ENCODE data around the gene UGT1A10.
"Not testable (repeated sequence)": the region's sequence is repeated elsewhere in the genome, so short reads cannot be mapped to it uniquely, and the experiment has no call there.

Gene UGT1A10

DNA sequence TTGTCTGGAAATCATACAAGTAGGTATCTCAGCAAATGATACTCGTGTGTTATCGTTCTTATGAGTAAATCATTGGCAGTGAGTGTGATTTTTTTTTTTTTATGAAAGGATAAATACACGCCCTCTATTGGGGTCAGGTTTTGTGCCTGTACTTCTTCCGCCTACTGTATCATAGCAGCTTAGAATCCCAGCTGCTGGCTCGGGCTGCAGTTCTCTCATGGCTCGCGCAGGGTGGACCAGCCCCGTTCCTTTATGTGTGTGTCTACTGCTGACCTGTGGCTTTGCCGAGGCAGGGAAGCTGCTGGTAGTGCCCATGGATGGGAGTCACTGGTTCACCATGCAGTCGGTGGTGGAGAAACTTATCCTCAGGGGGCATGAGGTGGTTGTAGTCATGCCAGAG, at the start of gene UGT1A10:
Gene UGT1A10, plus strand, starts transcription at position 143 of the 400 bp plus-strand sequence. Its CDS starts 75 bp downstream, at position 218.
- DNase-seq: not testable (repeated sequence)

DNA sequence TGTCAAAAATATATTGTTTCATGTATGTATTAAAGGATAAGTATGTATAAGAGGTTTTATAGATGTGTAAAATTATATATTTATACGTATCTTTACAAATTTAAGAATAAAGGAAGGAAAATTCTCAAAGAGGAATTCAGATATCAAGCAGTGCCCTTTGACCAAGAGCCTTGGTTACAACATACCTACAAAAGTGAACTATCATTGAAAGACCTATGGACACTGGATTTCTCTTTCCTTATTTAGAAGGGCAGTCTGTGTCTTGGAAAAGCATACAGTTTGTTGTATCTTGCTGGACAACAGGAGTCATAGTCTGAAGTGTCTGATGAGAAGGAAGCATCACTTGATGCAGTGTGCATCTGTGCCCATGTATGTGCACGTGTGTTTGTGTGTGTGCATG, 47.8 kb upstream of the UGT1A10 start:
- no peak for DNase-seq

DNA sequence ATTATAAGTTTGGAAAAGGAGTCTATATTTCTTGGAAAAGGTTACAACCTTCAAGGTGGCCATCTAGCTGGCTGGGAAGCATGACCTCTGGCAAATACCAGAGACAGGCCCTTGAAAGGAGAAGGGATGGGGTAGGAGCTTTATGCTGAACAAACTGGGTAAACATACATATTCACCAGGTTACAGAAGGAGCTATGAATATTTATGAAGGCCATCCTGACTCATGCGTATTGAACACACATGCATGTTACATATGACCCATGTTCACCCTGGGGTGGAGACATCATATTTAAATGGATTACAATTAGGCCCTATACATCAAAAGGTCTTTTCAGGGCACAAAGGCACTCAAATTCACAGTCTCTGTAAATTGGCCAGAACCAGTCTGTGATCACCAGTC, 43.5 kb upstream of the UGT1A10 start:
- not testable (repeated sequence) for DNase-seq

DNA sequence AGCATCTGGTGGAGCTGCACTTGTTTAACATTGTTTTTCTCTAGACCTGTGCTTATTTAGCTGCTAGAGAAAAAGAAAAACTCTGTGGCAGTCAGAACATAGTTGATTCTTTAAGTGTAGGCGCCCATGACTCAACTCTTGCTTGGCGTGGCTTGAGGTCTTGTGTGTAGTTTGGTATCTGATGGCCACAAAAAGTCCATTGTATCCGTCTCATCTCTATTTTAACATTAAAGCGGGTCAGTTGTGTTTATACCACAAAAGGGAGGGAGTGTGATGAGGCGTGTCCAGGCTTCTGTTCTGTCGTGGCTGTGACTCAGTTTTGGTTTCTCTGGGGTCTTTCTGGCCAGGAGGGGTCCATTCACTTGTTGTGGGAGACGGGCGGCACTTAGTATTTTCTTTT, 43.0 kb upstream of the UGT1A10 start:
- no peak for DNase-seq

DNA sequence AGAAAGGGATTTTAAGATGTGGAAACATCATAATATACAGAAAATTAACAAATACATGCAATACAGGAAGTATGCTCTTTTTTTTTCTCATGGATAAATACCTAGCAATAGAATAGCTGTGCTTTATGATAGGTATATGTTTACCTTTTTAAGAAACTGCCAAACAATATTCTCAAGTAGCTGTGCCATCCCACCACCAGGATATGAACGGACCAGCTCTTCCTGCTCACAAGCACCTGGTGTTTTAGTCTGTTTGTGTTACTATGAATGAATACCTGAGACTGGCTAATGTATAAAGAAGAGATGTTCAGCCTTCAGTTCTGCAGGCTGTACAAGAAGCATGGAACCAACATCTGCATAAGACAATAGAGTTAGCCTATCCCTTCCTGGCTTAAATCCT, 38.7 kb upstream of the UGT1A10 start:
- DNase-seq: no peak

DNA sequence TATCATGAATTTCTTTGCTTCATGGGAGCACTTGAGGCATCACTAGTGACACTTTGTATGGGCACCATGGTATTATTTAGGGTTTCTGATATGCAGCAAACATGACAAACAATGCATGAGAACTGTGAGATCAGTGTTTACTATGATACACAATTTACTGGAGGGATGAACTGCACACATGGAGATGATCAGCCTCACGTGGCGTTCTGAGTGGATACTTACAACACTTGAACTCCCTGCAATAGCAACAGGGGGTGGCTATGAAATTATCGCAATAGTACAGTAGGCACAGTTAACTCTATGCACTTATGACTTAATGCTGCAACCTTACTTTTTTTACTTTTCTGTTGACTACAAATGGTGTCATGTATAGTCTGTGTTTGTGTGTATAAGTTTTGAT, 37.3 kb upstream of the UGT1A10 start:
- DNase-seq: no peak

DNA sequence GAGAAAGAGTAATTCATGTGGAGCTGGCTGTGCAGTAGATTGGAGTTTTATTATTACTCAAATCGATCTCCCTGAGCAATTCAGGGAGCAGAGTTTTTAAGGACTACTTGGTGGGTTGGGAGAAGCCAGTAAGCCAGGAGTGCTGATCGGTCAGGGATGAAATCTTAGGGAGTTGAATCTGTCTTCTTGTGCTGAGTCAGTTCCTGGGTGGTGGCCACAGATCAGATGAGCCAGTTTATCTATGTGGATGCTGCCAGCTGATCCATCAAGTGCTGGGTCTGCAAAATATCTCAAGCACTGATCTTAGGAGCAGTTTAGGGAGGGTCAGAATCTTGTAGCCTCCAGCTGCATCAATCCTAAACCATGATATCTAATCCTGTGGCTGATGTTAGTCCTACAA, 35.9 kb upstream of the UGT1A10 start:
- no peak for DNase-seq

DNA sequence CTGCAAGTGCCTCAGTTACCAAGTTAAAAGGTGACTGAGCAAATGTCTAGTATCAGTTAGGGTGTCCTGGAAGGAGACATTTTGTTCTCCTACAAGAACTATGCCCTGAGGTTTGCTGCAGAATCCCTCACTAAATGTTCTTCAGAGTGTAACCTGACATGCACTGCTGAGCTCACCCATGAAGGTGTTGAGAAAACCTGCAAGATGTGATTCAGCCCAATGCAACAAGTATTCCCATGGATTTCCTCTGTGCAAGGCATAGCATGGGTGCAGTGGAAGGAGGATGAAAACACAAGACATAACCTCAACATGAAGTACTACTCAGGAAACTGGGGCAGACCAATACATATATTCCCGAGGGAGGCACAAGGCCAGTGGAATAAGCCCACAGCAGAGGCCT, 34.2 kb upstream of the UGT1A10 start:
- no peak for DNase-seq

DNA sequence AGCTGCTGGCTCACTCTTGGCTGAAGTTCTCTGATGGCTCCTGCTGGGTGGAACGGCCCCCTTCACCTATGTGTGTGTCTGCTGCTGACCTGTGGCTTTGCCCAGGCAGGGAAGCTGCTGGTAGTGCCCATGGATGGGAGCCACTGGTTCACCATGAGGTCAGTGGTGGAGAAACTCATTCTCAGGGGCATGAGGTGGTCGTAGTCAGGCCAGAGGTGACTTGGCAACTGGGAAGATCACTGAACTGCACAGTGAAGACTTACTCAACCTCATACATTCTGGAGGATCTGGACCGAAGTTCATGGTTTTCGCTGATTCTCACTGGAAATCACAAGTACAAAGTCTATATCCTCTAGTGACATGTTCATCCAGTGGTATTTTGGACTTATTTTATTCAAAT, 32.7 kb upstream of the UGT1A10 start:
- no peak for DNase-seq

DNA sequence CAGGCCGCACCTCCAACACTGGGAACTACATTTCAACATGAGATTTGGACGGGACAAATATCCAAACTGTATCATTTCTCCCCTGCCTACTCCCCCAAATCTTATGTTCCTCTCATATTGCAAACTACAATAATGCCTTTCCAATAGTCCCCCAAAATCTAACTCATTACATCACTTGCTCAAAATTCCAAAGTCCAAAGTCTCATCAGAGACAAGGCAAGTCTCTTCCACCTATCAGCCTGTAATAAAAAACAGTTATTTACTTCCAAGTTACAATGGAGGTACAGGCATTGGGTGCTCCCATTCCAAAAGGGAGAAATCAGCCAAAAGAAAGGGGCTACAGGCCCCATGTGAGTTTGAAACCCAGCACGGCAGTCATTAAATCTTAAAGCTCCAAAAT, 31.4 kb upstream of the UGT1A10 start:
- no peak for DNase-seq

DNA sequence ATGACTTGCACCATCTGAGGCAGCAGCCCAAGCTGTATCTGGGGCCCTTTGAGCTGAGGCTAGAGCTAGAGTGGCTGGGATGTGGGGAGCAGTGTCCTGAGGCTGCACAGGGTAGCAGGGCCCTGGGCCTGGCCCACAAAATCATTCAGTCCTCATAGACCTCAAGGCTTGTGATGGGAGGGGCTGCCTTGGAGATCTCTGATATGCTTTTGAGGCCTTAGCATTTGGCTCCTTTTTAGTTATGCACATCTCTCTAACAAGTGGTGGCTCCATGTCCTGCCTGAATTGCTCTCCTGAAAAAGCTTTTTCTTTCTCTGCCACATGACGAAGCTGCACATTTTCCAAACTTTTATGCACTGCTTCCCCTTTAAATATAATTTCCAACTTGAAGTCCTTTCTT, 30.6 kb upstream of the UGT1A10 start:
- no peak for DNase-seq

DNA sequence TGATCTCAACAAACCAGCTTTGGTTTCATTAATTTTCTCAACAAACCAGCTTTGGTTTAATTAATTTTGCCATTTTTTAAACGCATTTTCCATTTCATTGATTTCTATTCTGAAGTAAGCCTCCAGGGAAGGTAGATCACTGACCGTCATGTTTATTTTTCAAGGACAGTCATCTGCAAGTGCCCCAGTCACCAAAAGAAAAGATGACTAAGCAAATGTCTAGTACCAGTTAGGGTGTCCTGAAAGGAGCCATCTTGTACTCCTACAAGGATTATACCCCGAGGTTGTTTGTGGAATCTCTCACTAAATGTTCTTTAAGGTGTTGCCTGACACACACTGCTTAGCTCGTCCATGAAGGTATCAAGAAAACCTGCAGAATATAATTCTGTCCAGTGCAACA, 25.0 kb upstream of the UGT1A10 start:
- DNase-seq: no peak

DNA sequence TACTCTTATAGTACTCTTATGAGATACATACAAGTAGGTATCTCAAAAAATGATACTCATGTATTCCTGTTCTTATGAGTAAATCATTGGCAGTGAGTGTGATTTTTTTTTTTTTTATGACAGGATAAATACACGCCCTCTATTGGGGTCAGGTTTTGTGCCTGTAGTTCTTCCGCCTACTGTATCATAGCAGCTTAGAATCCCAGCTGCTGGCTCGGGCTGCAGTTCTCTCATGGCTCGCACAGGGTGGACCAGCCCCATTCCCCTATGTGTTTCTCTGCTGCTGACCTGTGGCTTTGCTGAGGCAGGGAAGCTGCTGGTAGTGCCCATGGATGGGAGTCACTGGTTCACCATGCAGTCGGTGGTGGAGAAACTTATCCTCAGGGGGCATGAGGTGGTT, 18.8 kb upstream of the UGT1A10 start, which contains the start of gene UGT1A8:
Gene UGT1A8, plus strand, starts transcription at position 158 of the 400 bp plus-strand sequence. Its CDS starts 75 bp downstream, at position 233.
- not testable (repeated sequence) for DNase-seq

DNA sequence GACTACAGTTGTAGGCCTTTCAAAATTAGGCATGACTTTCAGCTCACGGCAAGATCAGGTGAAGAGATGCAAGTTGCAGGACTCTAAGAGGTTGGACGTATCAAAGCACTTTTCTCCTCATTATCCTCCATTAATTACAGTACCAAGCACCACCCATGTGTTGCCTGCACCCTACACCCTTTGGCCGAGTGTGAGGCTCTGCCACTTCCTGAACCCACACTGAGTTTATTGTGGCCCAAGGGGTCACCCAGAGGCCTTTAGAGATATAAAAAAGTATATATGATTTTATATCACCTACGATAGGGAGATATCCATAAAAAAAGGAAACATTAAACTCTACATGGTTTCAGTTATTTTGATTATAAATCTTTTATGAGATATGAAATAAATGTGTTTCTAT, 16.0 kb upstream of the UGT1A10 start:
- no peak for DNase-seq

DNA sequence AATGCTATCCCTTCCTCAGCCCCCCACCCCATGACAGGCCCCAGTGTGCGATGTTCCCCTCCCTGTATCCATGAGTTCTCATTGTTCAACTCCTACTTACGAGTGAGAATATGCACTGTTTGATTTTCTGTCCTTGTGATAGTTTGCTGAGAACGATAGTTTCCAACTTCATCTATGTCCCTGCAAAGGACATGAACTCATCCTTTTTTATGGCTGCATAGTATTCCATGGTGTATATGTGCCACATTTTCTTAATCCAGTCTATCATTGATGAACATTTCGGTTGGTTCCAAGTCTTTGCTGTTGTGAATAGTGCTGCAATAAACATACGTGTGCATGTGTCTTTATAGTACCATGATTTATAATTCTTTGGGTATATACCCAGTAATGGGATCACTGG, 14.4 kb upstream of the UGT1A10 start:
- DNase-seq: not testable (repeated sequence)

DNA sequence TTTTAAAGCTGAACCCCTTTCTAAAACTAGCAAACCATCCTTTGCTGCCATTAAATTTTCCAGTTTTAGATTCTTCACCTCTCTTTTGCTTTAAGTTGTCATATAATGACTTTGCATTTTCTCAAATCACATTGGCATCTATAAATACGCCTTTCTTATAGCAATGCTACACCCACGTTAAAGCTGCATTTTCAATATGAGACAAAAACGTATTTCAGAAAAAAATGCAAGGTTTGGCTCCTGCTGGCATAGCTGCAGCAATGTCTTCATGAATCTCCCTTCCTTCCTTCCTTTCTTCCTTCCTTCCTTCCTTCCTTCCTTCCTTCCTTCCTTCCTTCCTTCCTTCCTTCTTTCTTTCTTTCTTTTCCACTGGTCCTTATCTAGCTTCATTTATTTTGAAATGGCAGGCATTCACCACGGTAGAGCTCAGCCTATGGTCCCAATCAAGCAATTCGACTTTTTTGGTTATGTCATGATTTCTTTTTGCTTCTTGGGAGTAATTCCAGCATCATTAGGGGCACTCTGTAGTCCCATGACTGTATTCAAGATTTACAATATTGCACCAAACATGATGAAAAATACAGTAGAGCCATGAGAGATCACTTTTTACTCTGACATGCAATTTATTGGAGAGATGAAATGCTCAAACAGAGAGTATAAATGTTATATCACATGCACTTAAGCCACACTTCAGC, 8.8 kb upstream of the UGT1A10 start:
- no peak for DNase-seq

DNA sequence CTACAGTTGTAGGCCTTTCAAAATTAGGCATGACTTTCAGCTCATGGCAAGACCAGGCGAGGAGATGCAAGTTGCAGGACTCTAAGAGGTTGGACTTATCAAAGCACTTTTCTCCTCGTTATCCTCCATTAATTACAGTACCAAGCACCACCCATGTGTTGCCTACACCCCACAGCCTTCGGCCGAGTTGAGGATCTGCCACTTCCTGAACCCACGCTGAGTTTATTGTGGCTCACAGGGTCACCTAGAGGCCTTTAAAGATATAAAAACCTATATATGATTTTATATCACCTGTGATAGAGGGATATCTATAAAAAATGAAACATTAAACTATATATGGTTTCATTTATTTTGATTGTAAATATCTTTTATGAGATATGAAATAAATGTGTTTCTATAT, 2.6 kb downstream of the UGT1A10 start:
- DNase-seq: no peak

DNA sequence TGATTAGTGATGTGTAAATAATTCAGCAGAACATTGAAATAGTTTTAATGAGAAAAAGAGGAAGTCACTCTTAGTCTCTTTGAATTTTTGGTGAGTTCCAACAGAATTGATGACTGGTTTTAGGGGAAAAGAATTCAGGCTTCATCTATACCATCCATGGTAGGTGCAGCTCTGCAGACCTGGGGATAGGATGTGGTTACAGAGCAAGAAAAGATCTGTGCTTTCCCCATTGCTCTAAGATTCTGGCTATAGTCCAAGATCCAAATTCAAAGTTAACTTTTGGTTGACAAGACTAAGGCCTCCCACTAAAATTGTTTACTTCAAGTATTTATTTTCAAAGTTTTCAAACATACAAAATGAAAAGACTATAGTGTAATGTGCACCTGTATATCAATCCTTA, 3.6 kb downstream of the UGT1A10 start:
- no peak for DNase-seq

DNA sequence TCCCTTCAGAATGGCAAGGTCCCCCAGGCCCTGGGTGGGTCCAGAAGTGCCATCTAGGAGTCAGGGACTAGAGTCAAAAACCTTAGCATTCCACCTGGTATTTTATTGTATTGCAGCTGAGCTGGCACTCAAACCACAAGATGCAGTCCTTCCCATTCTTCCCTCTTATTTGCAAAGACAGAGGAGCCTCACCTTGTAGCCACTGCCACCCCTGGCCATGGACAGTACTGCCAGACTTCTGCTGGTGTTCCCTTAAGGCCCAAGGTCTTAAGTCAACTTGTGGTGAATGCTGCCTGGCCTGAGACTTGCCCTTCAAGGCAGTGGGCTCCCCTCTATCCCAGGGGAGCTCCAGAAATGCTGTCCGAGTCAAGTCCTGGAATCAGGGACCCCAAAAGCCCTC, 6.9 kb downstream of the UGT1A10 start:
- no peak for DNase-seq

DNA sequence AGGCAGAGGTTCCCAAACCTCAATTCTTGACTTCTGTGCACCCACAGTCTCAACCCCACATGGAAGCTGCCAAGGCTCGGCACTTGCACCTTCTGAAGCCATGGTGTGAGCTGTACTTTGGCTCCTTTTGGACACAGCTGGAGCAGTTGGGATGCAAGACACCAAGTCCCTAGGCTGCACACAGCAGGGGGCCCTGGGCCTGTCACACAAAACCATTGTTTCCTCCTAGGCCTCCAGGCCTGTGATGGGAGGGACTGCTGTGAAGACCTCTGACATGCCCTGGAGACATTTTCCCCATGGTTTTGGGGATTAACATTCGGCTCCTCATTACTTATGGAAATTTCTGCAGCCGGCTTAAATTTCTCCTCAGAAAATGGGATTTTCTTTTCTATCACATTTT, 9.8 kb downstream of the UGT1A10 start:
- DNase-seq: not testable (repeated sequence)

DNA sequence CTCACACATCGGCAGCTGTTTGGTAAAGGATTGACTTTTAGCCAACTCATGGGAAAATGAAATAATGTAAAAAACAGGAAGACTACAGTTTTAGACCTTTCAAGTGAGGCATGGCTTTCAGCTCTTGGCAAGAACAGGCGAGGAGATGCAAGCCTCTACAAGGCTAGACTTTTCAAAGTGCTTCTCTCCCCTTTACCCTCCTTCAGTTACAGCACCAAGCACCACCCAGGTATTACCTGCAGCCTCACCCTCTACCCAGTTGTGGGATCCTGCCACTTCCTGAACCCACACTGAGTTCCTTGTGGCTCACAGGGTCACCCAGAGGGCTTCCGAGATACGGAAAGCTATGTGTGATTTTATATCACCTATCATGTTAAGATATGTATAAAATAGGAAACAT, 14.7 kb downstream of the UGT1A10 start:
- no peak for DNase-seq

DNA sequence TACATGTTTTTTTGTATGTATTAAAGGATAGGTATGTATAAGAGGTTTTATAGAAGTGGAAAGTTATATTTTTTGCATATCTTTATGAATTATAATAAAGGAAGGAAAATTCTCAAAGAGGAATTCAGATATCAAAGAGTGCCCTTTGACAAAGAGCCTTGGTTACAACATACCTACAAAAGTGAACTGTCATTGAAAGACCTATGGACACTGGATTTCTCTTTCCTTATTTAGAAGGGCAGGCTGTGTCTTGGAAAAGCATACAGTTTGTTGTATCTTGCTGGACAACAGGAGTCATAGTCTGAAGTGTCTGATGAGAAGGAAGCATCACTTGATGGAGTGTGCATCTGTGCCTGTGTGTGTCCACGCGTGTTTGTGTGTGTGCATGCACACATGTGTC, 15.2 kb downstream of the UGT1A10 start:
- DNase-seq: no peak

DNA sequence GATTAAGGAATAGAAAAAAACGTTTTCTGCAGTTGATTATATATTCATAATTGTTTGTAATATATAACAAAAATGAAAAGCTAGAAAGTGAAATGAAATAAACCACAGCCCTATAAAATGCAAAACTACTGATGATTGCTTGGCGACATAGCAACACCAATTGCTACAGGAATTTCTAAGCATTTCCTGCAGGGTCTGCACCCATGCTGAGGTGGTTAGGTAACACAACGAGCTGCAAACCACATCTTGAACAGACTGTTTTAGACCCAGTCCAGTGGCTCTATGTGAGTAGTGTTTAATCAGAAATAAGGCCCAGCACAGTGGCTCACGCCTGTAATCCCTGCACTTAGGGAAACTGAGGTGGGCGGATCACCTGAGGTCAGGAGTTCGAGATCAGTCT, 18.3 kb downstream of the UGT1A10 start:
- no peak for DNase-seq

DNA sequence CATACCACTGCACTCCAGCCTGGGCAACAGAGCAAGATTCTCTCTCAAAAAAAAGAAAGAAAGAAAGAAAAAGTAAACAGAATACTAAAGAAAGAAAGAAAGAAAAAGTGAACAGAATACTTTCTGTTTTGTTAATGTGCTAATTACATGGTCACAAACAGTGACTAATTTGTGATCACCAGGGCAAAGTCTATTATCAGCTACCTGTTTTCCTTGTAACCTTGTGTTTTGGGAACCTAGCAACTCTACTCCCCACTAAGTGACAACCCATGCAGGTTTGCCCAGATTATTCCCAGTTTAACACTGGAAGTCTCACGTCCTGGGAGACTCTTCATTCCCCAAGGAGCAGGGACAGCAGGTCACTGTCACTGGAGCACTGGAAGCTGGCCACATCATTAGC, 18.8 kb downstream of the UGT1A10 start:
- no peak for DNase-seq

DNA sequence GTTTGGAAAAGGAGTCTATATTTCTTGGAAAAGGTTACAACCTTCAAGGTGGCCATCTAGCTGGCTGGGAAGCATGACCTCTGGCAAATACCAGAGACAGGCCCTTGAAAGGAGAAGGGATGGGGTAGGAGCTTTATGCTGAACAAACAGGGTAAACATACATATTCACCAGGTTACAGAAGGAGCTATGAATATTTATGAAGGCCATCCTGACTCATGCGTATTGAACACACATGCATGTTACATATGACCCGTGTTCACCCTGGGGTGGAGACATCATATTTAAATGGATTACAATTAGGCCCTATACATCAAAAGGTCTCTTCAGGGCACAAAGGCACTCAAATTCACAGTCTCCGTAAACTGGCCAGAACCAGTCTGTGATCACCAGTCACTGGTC, 19.7 kb downstream of the UGT1A10 start:
- DNase-seq: not testable (repeated sequence)
